ENCODE results near the gene PAX8.

DNA sequence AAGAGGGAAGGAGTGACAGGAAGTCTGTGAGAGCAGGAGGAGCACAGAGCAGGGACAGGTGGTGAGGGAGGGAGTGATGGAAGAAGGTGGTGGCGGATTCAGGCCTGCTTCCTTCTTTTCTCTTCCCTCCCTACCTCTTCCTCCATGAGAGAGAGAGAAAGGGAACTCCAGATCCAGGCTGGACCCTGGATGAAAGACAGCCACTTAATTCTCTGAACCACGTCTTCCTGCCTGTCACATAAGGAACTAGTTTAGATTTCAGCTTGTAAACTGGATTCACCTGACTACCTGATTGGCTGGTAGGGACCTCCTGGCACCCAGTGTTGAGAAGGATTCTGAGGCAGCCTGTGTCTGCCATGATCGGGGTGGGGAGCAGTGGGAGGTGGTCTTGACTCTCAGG, 48.9 kb downstream of the PAX8 start:
- TF ChIP-seq, protein P1, sequence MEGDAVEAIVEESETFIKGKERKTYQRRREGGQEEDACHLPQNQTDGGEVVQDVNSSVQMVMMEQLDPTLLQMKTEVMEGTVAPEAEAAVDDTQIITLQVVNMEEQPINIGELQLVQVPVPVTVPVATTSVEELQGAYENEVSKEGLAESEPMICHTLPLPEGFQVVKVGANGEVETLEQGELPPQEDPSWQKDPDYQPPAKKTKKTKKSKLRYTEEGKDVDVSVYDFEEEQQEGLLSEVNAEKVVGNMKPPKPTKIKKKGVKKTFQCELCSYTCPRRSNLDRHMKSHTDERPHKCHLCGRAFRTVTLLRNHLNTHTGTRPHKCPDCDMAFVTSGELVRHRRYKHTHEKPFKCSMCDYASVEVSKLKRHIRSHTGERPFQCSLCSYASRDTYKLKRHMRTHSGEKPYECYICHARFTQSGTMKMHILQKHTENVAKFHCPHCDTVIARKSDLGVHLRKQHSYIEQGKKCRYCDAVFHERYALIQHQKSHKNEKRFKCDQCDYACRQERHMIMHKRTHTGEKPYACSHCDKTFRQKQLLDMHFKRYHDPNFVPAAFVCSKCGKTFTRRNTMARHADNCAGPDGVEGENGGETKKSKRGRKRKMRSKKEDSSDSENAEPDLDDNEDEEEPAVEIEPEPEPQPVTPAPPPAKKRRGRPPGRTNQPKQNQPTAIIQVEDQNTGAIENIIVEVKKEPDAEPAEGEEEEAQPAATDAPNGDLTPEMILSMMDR (conservative IDR thresholded peaks at IDR 0.05 in 1 of 2, IDR thresholded peaks at IDR 0.05 in 1 of 2; ENCODE audit: low read depth in 1 of 2, low read length in 2 of 2) = no peak
- no peak for TF ChIP-seq EZH2 (IDR thresholded peaks at IDR 0.05; ENCODE audit: low read length, missing control alignments)
